BE2C (cell line): Measurements from ENCODE around the gene IFFO2.

Experiments used
- DNase-seq: peaks from one replicate; pipeline ENCODE4 v3.0.0-alpha.2; 2020
- H3K27me3 ChIP-seq: fragments of 250-450 bp; sonication (Bioruptor Pico); 2 replicates; pipeline ENCODE4 v1.5.1; 2020; ENCODE audit warnings: mild to moderate bottlenecking
- H3K36me3 ChIP-seq: fragments of 250-450 bp; sonication (Bioruptor Pico); 2 replicates; pipeline ENCODE4 v1.5.1; 2020; ENCODE audit warnings: mild to moderate bottlenecking
- H3K4me1 ChIP-seq: fragments of 250-450 bp; sonication (Bioruptor Pico); 2 replicates; pipeline ENCODE4 v1.5.1; 2020
- H3K4me3 ChIP-seq: 2 replicates; pipeline ENCODE4 v1.5.1; 2011; ENCODE audit warnings: low read depth, low read length
- H3K9me3 ChIP-seq: fragments of 250-450 bp; sonication (Bioruptor Pico); 2 replicates; pipeline ENCODE4 v1.5.1; 2020
- CTCF ChIP-seq: IDR thresholded peaks from 2 replicates; pipeline ENCODE4 v1.5.1; 2012; ENCODE audit warnings: mild to moderate bottlenecking, low read depth, low read length

IFFO2 gene

GRCh38 chr1:18919197-18919905 lies 37.1 kb downstream of the IFFO2 start:
- Histone ChIP-seq H3K27me3 (no peaks in the 10 kb centered on the region), H3K4me3 (no peak overlapping the region), H3K4me1 (no peaks in the 10 kb centered on the region), H3K9me3 (no peaks in the 10 kb centered on the region), H3K36me3 (no peaks in the 10 kb centered on the region)
- DNase-seq, result no peak
- TF ChIP-seq CTCF, result no peak

DNA sequence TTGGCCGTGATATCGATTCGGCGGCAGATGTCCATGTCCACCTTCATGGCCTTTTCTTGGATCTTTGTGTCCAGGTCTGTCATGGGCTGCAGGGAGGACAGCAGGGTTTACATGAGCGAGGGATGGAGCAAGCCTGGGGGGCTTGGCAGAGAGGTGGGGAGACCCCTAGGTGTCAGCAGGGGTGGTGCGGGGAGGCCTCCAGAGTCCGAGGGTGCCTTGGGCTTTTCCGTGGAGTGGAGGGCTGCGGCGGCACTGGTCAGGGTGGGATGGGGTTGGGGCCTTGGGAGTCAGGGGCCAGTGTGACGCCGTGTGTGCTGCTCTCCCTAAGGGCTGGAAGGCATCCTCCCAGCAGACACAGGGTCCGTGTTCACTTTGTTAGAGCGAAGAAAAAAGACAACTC lies 38.1 kb downstream of the IFFO2 start:
- no peaks in the 10 kb centered on the region for H3K9me3 ChIP-seq
- H3K4me3 ChIP-seq, result no peak overlapping the region
- no peak for TF ChIP-seq CTCF
- H3K36me3 ChIP-seq, result no peaks in the 10 kb centered on the region
- H3K27me3 ChIP-seq, result no peaks in the 10 kb centered on the region
- DNase-seq, result no peak
- no peaks in the 10 kb centered on the region for H3K4me1 ChIP-seq

DNA sequence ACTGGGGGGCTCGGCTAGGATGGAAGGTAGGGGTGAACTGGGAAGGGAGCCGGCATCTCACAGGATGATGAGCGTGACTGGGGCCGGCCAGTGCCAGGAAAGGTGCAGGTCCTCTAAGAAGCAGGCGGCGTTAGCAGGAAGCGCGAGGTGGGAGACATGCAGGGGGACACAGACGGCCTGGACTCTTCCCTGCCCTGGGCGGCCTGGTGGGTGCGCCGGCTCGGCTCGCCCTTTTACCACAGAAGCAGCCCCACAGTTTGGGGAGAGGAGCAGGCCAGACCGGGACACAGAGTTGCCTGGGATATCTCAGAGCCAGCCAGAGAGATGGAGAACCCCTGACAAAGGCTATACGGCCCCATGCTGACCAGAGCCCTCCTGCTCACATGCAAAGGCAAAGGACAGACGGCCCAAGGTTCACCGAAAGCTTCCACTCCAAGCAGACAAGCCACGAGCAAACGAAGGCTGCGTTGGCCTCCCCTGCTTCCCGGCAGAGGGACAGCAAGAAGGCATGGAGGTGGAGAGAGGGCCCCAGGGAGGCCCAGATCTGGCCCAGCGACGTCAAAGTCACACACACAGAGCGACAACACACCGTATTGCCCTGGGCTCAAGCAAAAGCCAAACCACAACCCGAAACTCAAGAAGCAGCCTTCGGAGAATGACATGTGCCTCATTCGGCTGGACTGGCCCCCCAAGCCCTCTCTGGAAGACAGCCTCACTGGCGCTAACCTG lies 39.2 kb downstream of the IFFO2 start:
- no peaks in the 10 kb centered on the region for H3K4me1 ChIP-seq
- H3K27me3 ChIP-seq, result no peaks in the 10 kb centered on the region
- no peak for DNase-seq
- H3K9me3 ChIP-seq, result no peaks in the 10 kb centered on the region
- TF ChIP-seq CTCF, result no peak
- H3K36me3 ChIP-seq, result no peaks in the 10 kb centered on the region
- H3K4me3 ChIP-seq, result no peak overlapping the region

DNA sequence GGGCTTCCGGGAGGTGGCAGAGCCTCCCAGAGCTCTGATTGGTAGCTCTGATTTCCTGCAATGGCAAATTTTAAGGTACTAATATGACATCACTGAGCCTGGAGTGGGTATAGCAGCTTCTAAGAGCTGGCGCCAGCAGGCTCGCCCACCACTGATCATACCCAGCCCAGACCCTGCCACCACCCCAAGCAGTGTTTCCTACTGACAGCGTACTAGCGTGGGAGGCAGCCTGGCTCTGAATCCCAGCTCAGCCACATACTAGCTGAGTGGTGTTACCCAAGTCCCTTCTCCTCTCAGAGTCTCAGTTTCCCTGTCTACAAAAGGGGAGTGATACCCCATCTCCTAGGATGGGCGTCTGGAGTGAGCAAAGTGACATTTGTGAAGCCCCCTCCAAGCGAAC lies 41.1 kb downstream of the IFFO2 start:
- Histone ChIP-seq H3K27me3 (no peaks in the 10 kb centered on the region), H3K4me1 (no peaks in the 10 kb centered on the region), H3K36me3 (no peaks in the 10 kb centered on the region), H3K9me3 (no peaks in the 10 kb centered on the region), H3K4me3 (no peak overlapping the region)
- no peak for DNase-seq
- no peak for TF ChIP-seq CTCF

DNA sequence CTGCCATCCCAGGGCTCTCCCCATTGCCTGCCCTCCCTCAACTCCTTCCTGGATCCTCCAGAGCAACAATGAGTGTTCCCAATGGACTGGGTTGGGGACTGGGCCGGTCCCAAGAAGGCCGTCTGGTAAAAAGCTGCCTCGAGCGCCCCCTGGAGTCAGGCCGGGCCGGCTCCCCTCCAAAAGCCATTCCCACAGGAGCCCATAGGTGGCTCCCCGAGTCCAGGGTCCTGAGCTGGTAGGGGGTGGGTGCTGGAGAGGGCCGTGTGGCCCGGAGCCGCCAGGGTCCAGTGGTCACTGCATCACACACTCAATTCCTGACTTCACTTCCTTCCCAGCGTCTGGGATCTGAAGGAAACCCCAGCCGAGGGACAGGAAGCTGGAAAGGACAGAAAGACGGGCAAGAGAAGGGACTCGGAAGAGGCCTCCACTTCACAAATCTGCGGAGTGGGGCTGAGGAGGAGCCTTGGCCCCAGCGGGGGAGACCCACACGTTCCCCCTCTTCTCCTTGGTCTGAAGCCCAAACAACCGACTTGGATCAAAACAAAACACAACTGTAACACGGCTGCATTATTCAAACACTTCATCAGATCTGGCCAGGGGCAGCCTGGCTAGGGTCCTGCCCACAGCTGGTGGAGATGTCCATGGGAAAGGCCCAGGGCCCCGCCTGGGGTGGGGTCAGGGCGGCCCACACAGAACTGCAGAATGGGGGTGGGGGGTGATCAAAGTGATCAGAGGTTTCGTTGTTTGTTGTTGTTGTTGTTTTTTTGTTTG lies 43.2 kb downstream of the IFFO2 start:
- DNase-seq, result peak; percentile 76
- H3K4me3 ChIP-seq, result no peak overlapping the region
- TF ChIP-seq CTCF, result peak; percentile 85
- no peaks in the 10 kb centered on the region for H3K27me3 ChIP-seq
- H3K9me3 ChIP-seq, result no peaks in the 10 kb centered on the region
- no peaks in the 10 kb centered on the region for H3K36me3 ChIP-seq
- no peaks in the 10 kb centered on the region for H3K4me1 ChIP-seq
